Loucy (cell line): Measurements from ENCODE around the gene CD109.

Experiments
- H2AFZ ChIP-seq: fragments of 200-600 bp; sonication (generic); 2 replicates; pipeline ENCODE4 v1.6.0; 2016; ENCODE audit warnings: antibody characterized with exemption, mild to moderate bottlenecking, low read length, moderate library complexity
- H3F3A ChIP-seq: fragments of 200-600 bp; 2 replicates; pipeline ENCODE4 v1.6.0; 2016; ENCODE audit warnings: antibody characterized with exemption, low read depth, mild to moderate bottlenecking
- H3K27me3 ChIP-seq: fragments of 200-600 bp; sonication (generic); 2 replicates; pipeline ENCODE4 v1.6.1; 2014; ENCODE audit warnings: low read length, mild to moderate bottlenecking; ENCODE audit not compliant: insufficient read depth, poor library complexity, severe bottlenecking
- H3K36me3 ChIP-seq: fragments of 200-600 bp; sonication (generic); 2 replicates; pipeline ENCODE4 v1.6.1; 2016; ENCODE audit warnings: low read length; ENCODE audit not compliant: insufficient read depth
- H3K4me1 ChIP-seq: fragments of 200-600 bp; sonication (generic); 2 replicates; pipeline ENCODE4 v1.5.1; 2014; ENCODE audit warnings: low read length, mild to moderate bottlenecking; ENCODE audit not compliant: insufficient read depth, poor library complexity, severe bottlenecking
- H3K4me2 ChIP-seq: fragments of 200-600 bp; sonication (generic); 2 replicates; pipeline ENCODE4 v1.6.0; 2014; ENCODE audit warnings: antibody characterized with exemption, low read length, low read depth, mild to moderate bottlenecking; ENCODE audit not compliant: poor library complexity, severe bottlenecking
- H3K4me3 ChIP-seq: fragments of 200-600 bp; sonication (generic); 2 replicates; pipeline ENCODE4 v1.5.1; 2014; ENCODE audit warnings: low read length, mild to moderate bottlenecking, mixed read lengths; ENCODE audit not compliant: poor library complexity, severe bottlenecking
- H3K79me2 ChIP-seq: fragments of 200-600 bp; sonication (generic); 2 replicates; pipeline ENCODE4 v1.6.1; 2014; ENCODE audit warnings: low read length; ENCODE audit not compliant: insufficient read depth
- H3K9ac ChIP-seq: fragments of 200-600 bp; sonication (generic); 2 replicates; pipeline ENCODE4 v1.6.0; 2014; ENCODE audit warnings: mild to moderate bottlenecking, low read depth, low read length, moderate library complexity; ENCODE audit not compliant: poor library complexity, severe bottlenecking
- H3K9me2 ChIP-seq: fragments of 200-600 bp; sonication (generic); replicated peaks from 2 replicates; pipeline ENCODE4 v1.6.1; 2016; ENCODE audit warnings: low read depth, low read length, mixed read lengths
- H3K9me3 ChIP-seq: fragments of 200-600 bp; sonication (generic); 2 replicates; pipeline ENCODE4 v1.6.1; 2014; ENCODE audit warnings: mild to moderate bottlenecking, antibody characterized with exemption, low read length, low read depth; ENCODE audit not compliant: insufficient read depth
- H4K20me1 ChIP-seq: fragments of 200-600 bp; sonication (generic); 2 replicates; pipeline ENCODE4 v1.6.0; 2014; ENCODE audit warnings: antibody characterized with exemption, low read length, mild to moderate bottlenecking; ENCODE audit not compliant: insufficient read depth, poor library complexity, severe bottlenecking
- CTCF ChIP-seq: fragments of 200-600 bp; sonication (generic); conservative IDR thresholded peaks from 2 replicates; pipeline ENCODE4 v1.5.1; 2014; ENCODE audit warnings: mild to moderate bottlenecking, antibody characterized with exemption, low read length
- EZH2phosphoT487 ChIP-seq: fragments of 200-600 bp; IDR thresholded peaks from 2 replicates; pipeline ENCODE4 v1.6.1; 2018; ENCODE audit warnings: antibody characterized with exemption, mild to moderate bottlenecking, moderate library complexity, borderline replicate concordance

Gene CD109

DNA sequence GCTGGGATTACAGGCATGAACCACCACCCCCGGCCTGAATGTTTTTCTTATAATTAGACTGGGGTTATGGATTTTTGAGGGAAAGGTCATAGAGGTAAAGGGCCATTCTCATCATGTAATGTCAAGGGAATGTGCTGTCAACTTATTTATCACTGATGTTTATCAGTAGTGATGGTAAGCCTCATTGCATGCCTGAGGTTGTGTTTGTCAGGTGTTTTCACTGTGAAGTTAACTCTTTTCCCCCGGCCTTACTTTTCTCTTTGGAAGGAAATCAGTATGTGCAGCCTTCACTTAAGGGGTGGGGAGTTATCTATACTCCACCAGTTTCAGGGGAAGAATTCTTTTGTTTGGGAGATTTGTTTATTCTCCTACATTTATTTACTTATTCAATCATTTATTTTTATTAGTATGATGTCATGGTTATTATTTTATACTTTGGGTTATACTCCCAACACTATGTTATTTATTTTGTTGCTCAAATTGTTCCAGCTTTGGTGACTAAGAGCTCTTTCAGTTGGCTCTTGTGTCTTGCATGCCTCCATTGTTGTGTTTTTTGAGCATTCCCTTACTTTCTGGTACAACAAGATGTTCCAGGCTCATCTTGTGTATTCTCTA lies 39.4 kb upstream of the CD109 start:
- no peaks in the 10 kb centered on the region for H4K20me1 ChIP-seq
- H3K36me3 ChIP-seq = no peaks in the 10 kb centered on the region
- peaks cover 5% of the 10 kb centered on the region; the same call in 1 of the 2 replicates for H3F3A ChIP-seq
- no peaks in the 10 kb centered on the region for H3K9me3 ChIP-seq
- peaks cover 17% of the 10 kb centered on the region; the same call in 1 of the 2 replicates for H3K79me2 ChIP-seq
- no peaks in the 10 kb centered on the region for H3K9me2 ChIP-seq
- no peak overlapping the region for H2AFZ ChIP-seq
- peaks cover 13% of the 10 kb centered on the region for H3K4me1 ChIP-seq
- no peak overlapping the region for H3K9ac ChIP-seq
- no peak for TF ChIP-seq EZH2phosphoT487
- TF ChIP-seq CTCF = no peak
- no peak overlapping the region for H3K4me3 ChIP-seq
- H3K27me3 ChIP-seq = no peaks in the 10 kb centered on the region
- no peak overlapping the region for H3K4me2 ChIP-seq

- TF ChIP-seq CTCF = no peak
- no peak for TF ChIP-seq EZH2phosphoT487
- Histone ChIP-seq H3K4me2 (no peak overlapping the region), H3K27me3 (no peaks in the 10 kb centered on the region), H3K4me1 (peaks cover 10% of the 10 kb centered on the region), H3K4me3 (no peak overlapping the region), H4K20me1 (no peaks in the 10 kb centered on the region), H3F3A (peaks cover 5% of the 10 kb centered on the region; the same call in 1 of the 2 replicates), H3K36me3 (no peaks in the 10 kb centered on the region), H3K9ac (no peak overlapping the region), H3K9me2 (no peaks in the 10 kb centered on the region), H3K9me3 (no peaks in the 10 kb centered on the region), H3K79me2 (peaks cover 12% of the 10 kb centered on the region; the same call in 1 of the 2 replicates), H2AFZ (no peak overlapping the region)
Measured at GRCh38 chr6:73657201-73657600, 38.8 kb upstream of the CD109 start.

GRCh38 chr6:73664701-73665100 lies 31.3 kb upstream of the CD109 start:
- no peaks in the 10 kb centered on the region for H3K9me3 ChIP-seq
- H2AFZ ChIP-seq = no peak overlapping the region
- H3F3A ChIP-seq = no peaks in the 10 kb centered on the region
- no peaks in the 10 kb centered on the region for H3K36me3 ChIP-seq
- no peak overlapping the region for H3K9ac ChIP-seq
- H3K4me3 ChIP-seq = no peak overlapping the region
- H3K27me3 ChIP-seq = no peaks in the 10 kb centered on the region
- no peak overlapping the region for H3K4me2 ChIP-seq
- no peaks in the 10 kb centered on the region for H4K20me1 ChIP-seq
- TF ChIP-seq EZH2phosphoT487 = no peak
- TF ChIP-seq CTCF = no peak
- H3K4me1 ChIP-seq = peaks cover 8% of the 10 kb centered on the region
- H3K79me2 ChIP-seq = no peaks in the 10 kb centered on the region
- H3K9me2 ChIP-seq = no peaks in the 10 kb centered on the region
